CD4-positive, alpha-beta T cell treated with Interleukin-4 for 1 hour (primary cell): Measurements from ENCODE around the gene SOD2.
"Not testable (repeated sequence)": the region's sequence is repeated elsewhere in the genome, so short reads cannot be mapped to it uniquely, and the experiment has no call there.

ENCODE experiments used
- DNase-seq, 2 donors: peaks; one replicate each; pipeline ENCODE4 v3.0.0-alpha.2; 2020 to 2022

Gene SOD2

DNA sequence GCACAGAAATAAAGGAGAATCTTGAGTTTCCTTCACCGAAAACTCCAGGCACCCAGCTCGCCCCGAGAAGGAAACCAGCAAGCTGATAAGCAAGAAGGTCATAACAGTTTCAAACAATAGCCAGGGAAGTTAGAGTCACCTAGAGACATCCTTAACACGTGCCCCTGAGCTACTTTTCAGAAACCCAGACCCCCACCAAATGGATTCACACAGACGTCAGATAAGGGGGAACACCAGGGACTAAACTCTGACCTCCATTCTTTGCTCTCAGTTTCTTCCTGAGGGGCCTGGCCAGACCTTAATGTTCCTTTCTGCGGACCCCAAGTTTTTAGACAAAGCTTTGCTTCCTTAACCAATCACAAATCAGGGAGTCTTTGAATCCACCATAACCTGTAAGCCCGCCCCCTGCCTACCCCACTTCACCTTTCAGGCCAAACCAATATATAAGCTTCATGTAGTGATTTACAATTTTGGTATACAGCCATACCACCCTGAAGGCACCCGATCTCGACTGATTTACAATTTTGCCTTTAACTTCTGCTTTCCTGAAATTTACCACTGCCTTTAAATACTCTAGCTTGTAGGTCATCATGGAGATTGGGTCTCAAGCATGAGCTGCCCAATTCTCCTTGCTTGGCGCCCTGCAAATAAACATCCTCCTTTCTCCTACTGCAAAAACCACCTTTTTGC lies 11.7 kb downstream of the SOD2 start:
- no peak for DNase-seq

DNA sequence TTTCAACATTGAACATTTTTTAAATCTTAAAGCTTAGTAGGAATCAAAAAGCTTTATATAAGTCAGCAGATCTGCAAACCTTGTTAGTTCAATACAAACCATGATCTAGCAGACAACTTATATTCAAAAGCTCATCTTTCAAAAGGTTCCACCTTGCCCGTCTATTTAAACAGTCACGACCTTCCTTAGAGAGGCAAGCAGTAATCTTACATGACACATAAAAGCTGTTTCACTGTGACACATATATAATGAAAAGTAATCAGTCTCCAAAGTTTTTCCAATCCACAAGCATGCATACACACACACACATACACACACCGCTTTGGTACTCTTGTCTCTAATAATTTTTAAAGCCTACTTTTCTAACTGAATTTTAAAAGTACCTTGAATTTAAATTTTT lies 12.9 kb downstream of the SOD2 start:
- no peak for DNase-seq

DNA sequence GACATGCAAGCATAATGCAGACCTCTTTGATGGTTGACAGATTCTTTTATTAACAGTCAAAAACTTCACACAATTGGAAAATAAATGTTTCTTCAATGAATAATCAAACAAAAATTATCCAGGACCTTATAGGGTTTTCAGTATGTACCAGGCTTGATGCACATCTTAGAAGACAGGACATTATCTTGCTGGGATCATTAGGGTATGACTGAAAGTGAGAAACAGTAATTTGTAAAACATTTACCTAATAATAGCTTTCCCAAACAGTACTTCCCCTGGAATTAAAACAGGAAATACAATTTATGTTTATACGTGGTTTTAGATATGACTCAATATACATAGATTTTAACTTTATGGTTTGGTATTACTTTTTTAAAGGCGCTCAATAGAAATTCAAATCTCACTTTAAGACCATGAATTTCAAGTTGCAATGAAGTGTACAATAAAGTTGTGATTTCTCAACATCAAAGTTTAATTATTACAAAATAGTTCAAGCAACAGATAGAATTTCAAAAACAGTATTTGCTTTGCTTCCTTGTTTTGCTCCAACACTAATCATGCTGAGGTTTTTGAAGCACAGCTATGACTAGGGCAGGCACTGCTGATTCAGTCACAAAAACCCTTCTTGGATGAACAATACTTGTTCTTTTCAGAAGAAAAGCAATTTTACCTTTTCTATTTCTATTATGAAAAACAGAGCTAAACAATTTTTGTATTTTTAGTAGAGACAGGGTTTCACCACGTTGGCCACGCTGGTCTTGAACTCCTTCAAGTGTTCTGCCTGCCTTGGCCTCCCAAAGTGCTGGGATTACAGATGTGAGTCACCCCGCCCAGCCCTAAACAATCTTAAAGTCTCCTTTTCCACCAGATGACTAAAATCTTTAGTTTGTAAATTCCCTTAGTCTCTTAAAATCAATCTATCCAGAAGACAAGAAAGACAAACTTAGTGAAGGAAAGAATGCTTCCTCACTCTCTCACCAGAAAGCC lies 13.7 kb downstream of the SOD2 start:
- DNase-seq, result no peak

DNA sequence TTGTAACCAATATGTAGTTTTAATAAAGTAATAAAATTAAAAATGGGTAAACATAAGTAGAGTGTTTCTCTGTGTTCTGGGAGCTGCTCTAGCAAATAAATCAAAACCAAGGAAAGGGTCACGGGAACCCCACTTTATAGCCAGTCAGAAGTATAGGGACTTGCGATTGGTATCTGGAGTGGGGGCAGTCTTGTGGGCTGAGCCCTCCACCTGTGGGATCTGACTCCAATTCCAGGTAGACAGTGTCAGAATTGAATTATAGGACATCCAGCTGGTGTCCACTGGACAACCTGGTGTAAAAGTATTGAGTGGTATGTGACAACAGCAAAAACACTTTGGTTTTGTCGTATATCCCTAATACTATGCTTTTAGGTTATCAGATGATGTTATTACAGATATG lies 14.5 kb downstream of the SOD2 start:
- no peak for DNase-seq

DNA sequence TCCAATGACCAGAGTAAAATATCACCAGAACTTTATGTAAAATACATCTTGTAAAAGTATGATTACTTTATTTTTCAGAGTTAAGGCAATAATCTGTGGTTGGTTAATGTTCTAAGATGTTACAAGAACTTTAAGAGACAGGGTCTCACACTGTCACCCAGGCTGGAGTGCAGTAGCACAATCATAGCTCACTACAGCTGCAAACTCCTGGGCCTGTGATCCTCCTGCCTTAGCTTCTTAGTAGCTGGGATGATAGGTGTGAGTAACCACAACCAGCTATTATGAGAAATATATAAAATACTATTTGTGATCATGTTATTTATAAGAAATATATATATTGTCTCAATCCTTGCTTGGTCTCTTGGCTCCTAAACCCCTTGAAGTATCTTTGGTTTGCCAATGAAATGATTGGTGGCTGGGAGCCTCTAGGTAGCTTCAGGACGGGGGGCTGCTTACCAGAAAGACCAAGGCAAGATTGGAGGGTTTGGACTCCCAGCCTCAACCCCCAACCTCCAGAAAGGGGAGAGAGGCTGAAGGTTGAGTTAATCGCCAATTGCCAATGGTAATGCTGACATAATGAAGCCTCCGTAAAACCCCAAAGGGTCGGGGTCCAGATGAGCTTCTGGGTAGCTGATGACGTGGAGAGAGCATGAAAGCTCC lies 15.4 kb downstream of the SOD2 start:
- no peak for DNase-seq

DNA sequence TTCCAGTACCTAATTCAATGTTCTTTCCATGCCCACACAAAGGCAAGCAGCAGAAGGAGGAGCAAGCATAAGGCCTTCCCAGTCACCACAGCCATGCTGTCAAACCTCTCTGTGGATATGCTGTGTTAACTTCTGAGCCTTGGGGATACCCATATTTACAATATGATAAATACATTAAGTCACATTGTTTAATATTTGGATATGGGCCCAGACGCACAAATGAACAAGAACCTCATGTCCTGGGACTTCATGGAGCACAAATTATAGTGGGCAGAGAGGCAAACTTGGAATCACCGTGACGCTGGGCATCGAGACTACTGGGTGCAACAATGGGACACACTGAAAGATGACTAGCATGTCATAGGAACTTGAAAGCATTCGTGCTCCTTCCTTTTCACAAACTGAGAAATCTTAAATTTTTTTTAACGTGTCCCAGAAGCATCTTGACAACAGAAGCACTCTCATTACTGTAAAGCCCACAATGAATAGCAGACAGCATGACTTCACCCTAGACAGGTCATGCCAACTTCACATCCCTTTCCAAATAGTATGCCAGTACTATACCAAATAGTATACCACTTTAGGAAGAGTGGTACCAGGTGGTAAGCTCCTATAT lies 16.0 kb downstream of the SOD2 start:
- DNase-seq, result no peak

DNA sequence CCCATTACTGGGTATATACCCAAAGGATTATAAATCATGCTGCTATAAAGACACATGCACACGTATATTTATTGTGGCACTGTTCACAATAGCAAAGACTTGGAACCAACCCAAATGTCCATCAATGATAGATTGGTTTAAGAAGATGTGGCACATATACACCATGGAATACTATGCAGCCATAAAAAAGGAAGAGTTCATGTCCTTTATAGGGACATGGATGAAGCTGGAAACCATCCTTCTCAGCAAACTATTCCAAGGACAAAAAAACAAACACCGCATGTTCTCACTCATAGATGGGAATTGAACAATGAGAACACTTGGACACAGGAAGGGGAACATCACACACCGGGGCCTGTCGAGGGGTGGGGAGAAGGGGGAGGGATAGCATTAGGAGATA lies 16.8 kb downstream of the SOD2 start:
- DNase-seq, result not testable (repeated sequence)

DNA sequence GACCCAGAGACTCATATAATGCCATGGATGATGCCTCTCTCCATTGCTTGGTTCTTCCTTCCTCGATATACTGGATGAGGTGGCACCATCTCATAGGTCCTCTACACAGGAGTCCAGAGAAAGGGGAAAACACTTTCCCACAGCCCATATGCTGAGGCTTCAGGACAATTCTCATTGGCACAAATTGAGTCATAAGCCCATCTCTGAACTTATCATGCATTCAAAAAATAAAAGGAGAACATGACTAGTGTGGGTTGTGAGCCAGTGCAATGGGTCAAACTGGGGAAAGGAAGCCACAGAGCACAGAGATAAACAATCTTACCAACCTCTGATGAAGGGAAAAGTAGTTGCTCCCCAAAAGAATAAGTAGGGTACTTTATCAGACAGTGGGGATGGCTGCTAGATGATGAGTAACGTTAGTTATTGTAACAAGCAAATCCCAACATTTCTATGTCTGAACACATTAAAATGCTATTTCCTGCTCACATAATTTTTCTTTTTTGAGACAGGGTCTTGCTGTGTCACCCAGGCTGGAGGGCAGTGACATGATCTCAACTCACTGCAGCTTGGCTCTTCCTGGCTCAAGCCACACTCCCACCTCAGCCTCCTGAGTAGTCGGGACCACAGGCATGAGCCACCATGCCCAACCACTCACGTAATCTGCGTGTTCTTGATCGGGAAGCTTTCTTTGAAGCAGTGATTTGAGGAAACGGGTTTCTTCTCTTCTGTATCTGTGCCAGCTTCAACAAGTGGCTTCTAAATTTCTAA lies 27.0 kb downstream of the SOD2 start:
- DNase-seq, result no peak

DNA sequence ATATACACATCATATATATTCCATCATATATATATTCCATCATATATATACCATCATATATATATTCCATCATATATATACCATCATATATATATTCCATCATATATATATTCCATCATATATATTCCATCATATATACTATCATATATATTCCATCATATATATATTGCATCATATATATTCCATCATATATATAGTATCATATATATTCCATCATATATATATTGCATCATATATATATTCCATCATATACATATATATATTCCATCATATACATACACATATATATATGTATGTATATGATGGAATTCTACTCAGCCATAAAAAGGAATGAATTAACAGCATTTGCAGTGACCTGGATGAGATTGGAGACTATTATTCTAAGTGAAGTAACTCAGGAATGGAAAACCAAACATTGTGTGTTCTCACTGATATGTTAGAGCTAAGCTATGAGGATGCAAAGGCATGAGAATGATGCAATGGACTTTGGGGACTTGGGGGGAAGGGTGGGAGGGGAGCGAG lies 29.6 kb downstream of the SOD2 start:
- DNase-seq, result not testable (repeated sequence)

DNA sequence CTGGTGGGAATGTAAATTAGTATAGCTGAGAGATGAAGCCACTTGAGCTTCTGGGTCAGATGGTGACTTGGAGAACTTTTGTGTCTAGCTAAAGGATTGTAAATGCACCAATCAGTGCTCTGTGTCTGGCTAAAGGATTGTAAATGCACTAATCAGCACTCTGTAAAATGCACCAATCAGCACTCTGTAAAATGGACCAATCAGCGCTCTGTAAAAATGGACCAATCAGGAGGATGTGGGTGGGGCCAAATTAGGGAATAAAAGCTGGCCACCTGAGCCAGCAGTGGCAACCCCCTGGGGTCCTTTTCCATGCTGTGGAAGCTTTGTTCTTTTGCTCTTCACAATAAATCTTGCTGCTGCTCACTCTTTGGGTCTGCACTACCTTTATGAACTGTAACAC lies 31.1 kb downstream of the SOD2 start:
- not testable (repeated sequence) for DNase-seq

DNA sequence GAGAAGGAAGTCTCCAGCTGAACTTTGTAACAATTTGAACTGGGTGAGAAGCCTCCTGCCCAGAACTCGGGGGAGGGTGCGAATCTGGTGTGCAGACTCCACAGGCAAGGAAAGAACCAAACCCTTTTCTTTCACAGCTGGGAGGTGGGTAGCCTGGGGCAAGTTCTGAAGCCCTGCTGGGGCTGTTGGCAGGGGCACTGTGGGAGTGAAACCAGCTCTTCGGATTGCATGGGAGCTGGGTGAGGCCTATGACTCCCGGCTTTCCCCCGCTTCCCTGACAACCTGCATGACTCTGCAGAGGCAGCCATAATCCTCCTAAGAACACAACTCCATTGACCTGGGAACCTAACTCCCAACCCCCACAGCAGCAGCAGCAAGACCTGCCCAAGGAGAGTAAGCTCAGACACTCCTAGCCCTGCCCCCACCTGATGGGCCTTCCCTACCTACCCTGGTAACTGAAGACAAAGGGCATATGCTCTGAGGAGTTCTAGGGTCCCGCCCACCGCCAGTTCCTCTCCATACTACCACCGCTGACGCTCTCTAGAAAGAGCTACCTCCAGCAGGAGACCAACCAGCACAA lies 37.5 kb downstream of the SOD2 start:
- no peak for DNase-seq

DNA sequence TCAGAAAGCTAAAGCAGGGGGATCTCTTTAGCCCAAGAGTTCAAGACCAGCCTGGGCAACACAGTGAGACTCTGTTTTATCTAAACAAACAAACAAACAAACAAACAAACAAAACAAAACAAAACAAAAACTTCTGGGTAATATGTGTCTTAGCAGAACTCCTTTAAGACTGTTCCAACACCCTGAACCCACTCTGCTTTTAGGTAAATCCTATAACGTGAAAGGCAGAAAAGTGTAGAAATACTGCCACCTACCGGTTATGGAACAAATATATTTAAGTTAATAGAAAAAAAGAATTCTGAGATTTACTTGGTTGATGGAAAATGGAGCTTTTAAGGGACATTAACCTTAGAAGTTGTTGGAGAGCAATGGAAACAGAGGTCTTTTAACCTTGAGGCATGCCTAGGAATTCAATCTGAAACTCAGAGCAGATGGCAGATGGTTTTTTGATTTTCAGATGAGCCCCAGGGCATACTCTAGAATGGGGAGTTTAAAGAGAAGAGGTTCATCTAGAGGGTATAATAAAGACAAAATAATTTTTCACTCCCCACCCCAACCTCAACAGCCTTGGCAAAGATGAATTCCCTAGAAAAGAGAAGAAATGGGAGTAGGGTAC lies 38.5 kb downstream of the SOD2 start:
- DNase-seq, result peak in 1 of 2 donors; percentile 65

DNA sequence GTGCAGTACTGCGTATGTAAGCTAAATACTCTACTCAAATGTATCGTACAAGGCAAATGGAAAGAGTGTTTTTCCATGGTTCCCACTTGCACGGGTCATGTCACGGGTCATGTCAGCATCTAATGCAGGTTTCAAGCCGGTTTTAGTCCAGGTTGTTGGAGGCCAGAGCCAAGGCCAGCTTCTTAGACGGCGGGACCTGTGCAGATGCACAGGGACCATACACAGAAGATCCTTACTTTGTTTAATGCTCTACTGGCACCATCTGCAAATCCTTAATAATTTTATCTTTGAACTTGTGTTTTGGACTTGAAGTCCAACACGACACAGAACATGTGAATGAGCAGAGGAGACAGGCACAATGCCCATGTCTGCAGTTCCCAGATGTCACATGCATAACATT lies 42.7 kb downstream of the SOD2 start:
- no peak for DNase-seq

DNA sequence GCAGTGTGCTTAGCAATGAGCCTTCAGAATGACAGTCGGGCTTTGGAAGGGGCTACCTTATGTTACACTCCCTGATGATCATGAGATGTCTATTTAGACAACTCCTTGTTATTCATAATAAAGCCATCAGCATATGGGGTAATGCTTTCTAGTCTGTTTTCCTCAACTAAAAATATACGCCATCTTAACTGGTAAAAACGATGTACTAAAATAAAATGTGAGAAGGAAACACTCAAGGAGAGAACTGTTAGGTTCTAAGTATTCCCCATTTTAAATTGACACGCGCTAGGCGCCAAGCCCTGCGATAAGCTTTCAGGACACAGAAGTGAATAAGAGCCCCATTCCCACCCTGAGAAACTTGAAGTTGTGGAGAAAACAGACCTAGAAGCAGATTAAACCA lies 43.6 kb downstream of the SOD2 start:
- no peak for DNase-seq

DNA sequence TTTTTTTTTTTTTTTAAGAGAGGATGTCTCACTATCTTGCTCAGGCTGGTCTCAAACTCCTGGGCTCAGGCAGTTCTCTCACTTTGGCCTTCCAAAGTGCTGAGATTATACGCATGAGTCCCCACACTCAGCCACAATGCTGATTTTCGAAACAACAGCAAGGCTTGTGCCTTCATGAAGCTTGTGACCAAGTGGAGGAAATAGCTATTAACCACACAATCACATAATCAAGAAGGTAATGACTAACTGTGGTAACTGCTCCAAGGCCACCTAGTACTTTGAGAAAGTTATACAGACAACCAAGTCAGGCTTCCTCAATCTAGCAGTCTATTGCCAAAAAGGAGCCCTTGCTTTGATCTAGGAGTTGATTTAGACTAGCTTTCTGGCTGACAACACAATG lies 46.3 kb downstream of the SOD2 start:
- no peak for DNase-seq

DNA sequence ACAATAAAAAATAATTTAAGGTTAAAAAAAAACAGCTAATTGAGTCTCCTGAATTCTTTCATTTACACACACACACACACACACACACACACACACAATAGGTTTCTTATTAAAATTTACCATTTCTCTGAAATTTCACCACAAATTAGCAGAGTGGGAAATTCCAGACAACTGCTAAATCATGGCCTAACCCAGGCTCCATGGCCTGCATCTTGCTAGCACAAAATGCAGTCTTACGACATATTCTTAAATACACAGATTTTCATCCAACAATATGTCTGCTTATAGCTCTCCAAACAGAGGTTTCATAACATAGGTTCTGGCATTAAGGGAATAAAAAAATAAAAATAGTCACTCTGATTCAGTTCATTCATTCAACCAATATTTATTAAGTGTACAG lies 46.9 kb downstream of the SOD2 start:
- DNase-seq, result no peak

DNA sequence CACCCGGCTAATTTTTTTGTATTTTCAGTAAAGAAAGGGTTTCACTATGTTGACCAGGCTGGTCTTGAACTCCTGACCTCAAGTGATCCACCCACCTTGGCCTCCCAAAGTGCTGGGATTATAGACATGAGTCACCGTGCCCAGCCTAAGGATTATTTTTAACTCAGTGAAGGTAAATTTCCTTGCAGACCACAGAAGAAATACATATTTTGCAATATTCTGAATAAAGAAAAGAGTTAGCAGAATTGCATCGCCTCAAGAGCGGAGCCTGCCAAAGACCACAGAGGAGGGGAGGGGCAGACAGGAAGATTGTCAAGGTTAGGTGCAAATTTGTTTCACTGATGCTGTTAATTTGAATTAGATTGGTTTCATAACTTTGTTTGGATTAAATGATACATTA lies 47.4 kb downstream of the SOD2 start:
- no peak for DNase-seq
